CD14-positive monocyte (primary cell): ENCODE results near the gene ZZZ3. TPM values are rescaled to one million over a fixed set of nuclear protein-coding genes. Genes with fewer than 3 reads are reported as not detected.

ENCODE experiments used
- DNase-seq, 3 donors: peaks; one replicate each; pipeline ENCODE4 v3.0.0-alpha.2; 2011 to 2022
- H2AFZ ChIP-seq: 2 replicates; pipeline ENCODE4 v1.6.0; 2012; ENCODE audit warnings: mild to moderate bottlenecking, low read depth, low read length, inconsistent platforms; ENCODE audit not compliant: insufficient read depth, poor library complexity, severe bottlenecking
- H3K27ac ChIP-seq, 2 donors: 1 replicate in 1 of 2; 2 replicates in 1 of 2; pipeline ENCODE4 v1.5.1; 2012 to 2013; ENCODE audit warnings: low read length in 2 of 2, control low read depth in 1 of 2, inconsistent platforms in 1 of 2, low read depth in 1 of 2, mild to moderate bottlenecking in 1 of 2
- H3K27me3 ChIP-seq, 2 donors: one replicate each; pipeline versions ENCODE4 v1.6.0 to v1.6.1; 2011 to 2013; ENCODE audit warnings: low read length in 2 of 2; ENCODE audit not compliant: control insufficient read depth in 2 of 2, insufficient read depth in 2 of 2
- H3K36me3 ChIP-seq, 2 donors: replicated peaks in 1 of 2; 1 replicate in 1 of 2; 2 replicates in 1 of 2; pipeline versions ENCODE4 v1.5.1 to v1.6.1; 2012 to 2013; ENCODE audit warnings: low read length in 2 of 2, control low read depth in 1 of 2, inconsistent platforms in 1 of 2, mild to moderate bottlenecking in 1 of 2; ENCODE audit not compliant: insufficient read depth in 2 of 2, control insufficient read depth in 1 of 2
- H3K4me1 ChIP-seq, 2 donors: 1 replicate in 1 of 2; 2 replicates in 1 of 2; pipeline versions ENCODE4 v1.5.1 to v1.6.1; 2012 to 2013; ENCODE audit warnings: low read length in 2 of 2, control low read depth in 1 of 2, inconsistent platforms in 1 of 2, mild to moderate bottlenecking in 1 of 2, moderate library complexity in 1 of 2; ENCODE audit not compliant: insufficient read depth in 2 of 2, control insufficient read depth in 1 of 2
- H3K4me2 ChIP-seq: replicated peaks from 2 replicates; pipeline ENCODE3; 2012; ENCODE audit warnings: low read length, moderate library complexity, mild to moderate bottlenecking; ENCODE audit not compliant: poor library complexity, severe bottlenecking; ENCODE audit errors: extremely low read depth
- H3K4me3 ChIP-seq, 3 experiments: fragments of 200-600 bp in 1 of 3; sonication (generic) in 1 of 3; replicated peaks in 1 of 3; 1 replicate in 2 of 3; 2 replicates in 1 of 3; pipeline ENCODE4 v1.5.1; 2011 to 2013; ENCODE audit warnings: low read length in 3 of 3, mild to moderate bottlenecking in 3 of 3, control low read depth in 2 of 3, low read depth in 2 of 3, inconsistent platforms in 1 of 3, moderate library complexity in 1 of 3
- H3K79me2 ChIP-seq: 2 replicates; pipeline ENCODE4 v1.6.0; 2012; ENCODE audit warnings: mild to moderate bottlenecking, control low read depth, inconsistent platforms, low read length, moderate library complexity; ENCODE audit not compliant: insufficient read depth
- H3K9ac ChIP-seq: 2 replicates; pipeline ENCODE4 v1.6.0; 2017; ENCODE audit warnings: low read length, mild to moderate bottlenecking; ENCODE audit not compliant: insufficient read depth, poor library complexity, severe bottlenecking
- H3K9me3 ChIP-seq, 2 donors: replicated peaks in 1 of 2; 1 replicate in 1 of 2; 2 replicates in 1 of 2; pipeline versions ENCODE4 v1.5.1 to v1.6.1; 2012 to 2013; ENCODE audit warnings: low read length in 2 of 2, control low read depth in 1 of 2; ENCODE audit not compliant: control insufficient read depth in 1 of 2, insufficient read depth in 1 of 2
- H4K20me1 ChIP-seq: 2 replicates; pipeline ENCODE4 v1.6.0; 2012; ENCODE audit warnings: mild to moderate bottlenecking, low read length, control low read depth, moderate library complexity; ENCODE audit not compliant: insufficient read depth
- H3K27ac Mint-ChIP-seq, 7 donors: one replicate each; pipeline ENCODE4 v1.8.0; 2020; ENCODE audit warnings: mild to moderate bottlenecking in 7 of 7, mixed read lengths in 7 of 7, moderate library complexity in 6 of 7, inconsistent platforms in 2 of 7
- H3K27me3 Mint-ChIP-seq, 3 donors: one replicate each; pipeline ENCODE4 v1.8.0; 2021 to 2022; ENCODE audit warnings: low read depth in 3 of 3, mild to moderate bottlenecking in 3 of 3, mixed read lengths in 3 of 3, moderate library complexity in 3 of 3, inconsistent platforms in 1 of 3
- H3K36me3 Mint-ChIP-seq, 2 donors: one replicate each; pipeline ENCODE4 v1.8.0; 2020; ENCODE audit warnings: mixed read lengths in 2 of 2, inconsistent platforms in 1 of 2, mild to moderate bottlenecking in 1 of 2
- H3K4me1 Mint-ChIP-seq: one replicate; pipeline ENCODE4 v1.8.0; 2020; ENCODE audit warnings: mild to moderate bottlenecking, mixed read lengths
- H3K4me3 Mint-ChIP-seq, 2 donors: one replicate each; pipeline ENCODE4 v1.8.0; 2020; ENCODE audit warnings: mild to moderate bottlenecking in 2 of 2, mixed read lengths in 2 of 2, moderate library complexity in 1 of 2
- H3K9me3 Mint-ChIP-seq, 7 donors: one replicate each; pipeline ENCODE4 v1.8.0; 2020 to 2022; ENCODE audit warnings: mixed read lengths in 7 of 7, mild to moderate bottlenecking in 6 of 7, moderate library complexity in 6 of 7, inconsistent platforms in 2 of 7
- CTCF ChIP-seq: fragments of 200-600 bp; IDR thresholded peaks from one replicate; pipeline ENCODE4 v1.8.0; 2022; ENCODE audit warnings: antibody characterized with exemption, mild to moderate bottlenecking
- WGBS: methylation state at CpG from one replicate; pipeline ENCODE4 v1.1.5; 2013; ENCODE audit warnings: missing lambda C conversion rate; ENCODE audit not compliant: insufficient coverage; 5-methylcytosine and 5-hydroxymethylcytosine counted together
- intact Hi-C, 2 donors: fragments of 100-400 bp; cut with micrococcal nuclease; formaldehyde crosslinking; loops; one replicate each; pipeline versions ENCODE4 v1.15.0 to v1.15.1; 2023
- polyA plus RNA-seq, 3 donors: library from polyadenylated mRNA; depleted of rRNA in 1 of 3; unstranded in 2 of 3; stranded (reverse) in 1 of 3; fragments of 300-500 nt in 2 of 3; fragments of >200 nt in 1 of 3; fragmentation: Illumina TruSeq in 2 of 3; gene quantifications; 1 replicate in 2 of 3; 2 replicates in 1 of 3; pipeline ENCODE4 v1.2.3, GENCODE V29; 2012 to 2021

Gene ZZZ3
- polyA plus RNA-seq, 3 donors: 8.1 to 12.3 (median 10.0) TPM

GRCh38 chr1:77697441-77697840, 15.0 kb upstream of the ZZZ3 start:
- no peaks in the 10 kb centered on the region for H3K27me3 Mint-ChIP-seq
- no peaks in the 10 kb centered on the region for H3K4me1 ChIP-seq
- no peak overlapping the region for H3K4me3 ChIP-seq
- H3K27ac Mint-ChIP-seq: no peak overlapping the region
- no CpG with 5 or more reads among the region's 3 CpGs for WGBS
- no peaks in the 10 kb centered on the region for H3K79me2 ChIP-seq
- no peak overlapping the region for H3K27ac ChIP-seq
- no peaks in the 10 kb centered on the region for H3K9me3 ChIP-seq
- no peaks in the 10 kb centered on the region for H3K27me3 ChIP-seq
- H3K4me1 Mint-ChIP-seq: no peaks in the 10 kb centered on the region
- TF ChIP-seq CTCF: no peak
- H2AFZ ChIP-seq: no peak overlapping the region
- peaks cover 41 to 74% of the 10 kb centered on the region in 2 donors for H3K36me3 Mint-ChIP-seq
- H3K9ac ChIP-seq: no peak overlapping the region
- peaks cover 0 to 4% (median 2%) of the 10 kb centered on the region in 7 donors for H3K9me3 Mint-ChIP-seq
- intact Hi-C loops: no loop called here
- no peak overlapping the region for H3K4me3 Mint-ChIP-seq
- DNase-seq: no peak
- H3K36me3 ChIP-seq: peaks cover 22 to 67% of the 10 kb centered on the region in 2 donors
- H3K4me2 ChIP-seq: no peak overlapping the region
- no peaks in the 10 kb centered on the region for H4K20me1 ChIP-seq

DNA sequence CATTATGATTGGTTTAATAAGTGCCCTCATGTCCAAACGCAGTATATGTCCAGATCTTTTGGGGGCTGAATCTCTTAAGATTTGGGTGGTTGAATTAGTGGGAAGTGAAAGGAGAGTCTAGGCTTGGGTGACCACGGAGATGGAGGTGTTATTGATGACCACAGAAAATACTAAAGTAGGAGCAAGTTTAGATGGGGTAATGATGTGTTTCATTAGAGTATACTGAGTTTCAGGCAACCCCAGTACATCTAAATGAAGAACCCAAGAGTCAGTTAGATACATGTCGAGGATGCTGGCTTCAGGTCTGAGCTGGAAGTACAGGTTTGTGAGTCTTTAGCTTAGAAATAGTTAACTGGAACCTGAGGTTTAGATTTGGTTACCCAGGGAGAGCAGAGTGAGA, 6.5 kb upstream of the ZZZ3 start:
- H3K4me2 ChIP-seq: no peak overlapping the region
- H2AFZ ChIP-seq: no peak overlapping the region
- no peaks in the 10 kb centered on the region for H4K20me1 ChIP-seq
- no peak for DNase-seq
- H3K4me1 ChIP-seq: peaks cover 2 to 8% of the 10 kb centered on the region in 2 donors
- Mint-ChIP-seq H3K9me3 (peaks cover 0 to 7% (median 2%) of the 10 kb centered on the region in 7 donors), H3K36me3 (peaks cover 18 to 26% of the 10 kb centered on the region in 2 donors), H3K4me1 (peaks cover 15% of the 10 kb centered on the region), H3K27ac (peak overlapping the region in 1 of 7 donors; percentile 39), H3K4me3 (no peak overlapping the region), H3K27me3 (no peaks in the 10 kb centered on the region)
- intact Hi-C loops: loop anchor here in 1 of 2 donors (10.0 kb wide), 1 partner anchor 66 kb away; the partner anchor contains the start of gene USP33
- no peaks in the 10 kb centered on the region for H3K79me2 ChIP-seq
- peaks cover 3 to 20% of the 10 kb centered on the region in 2 donors for H3K36me3 ChIP-seq
- no peak overlapping the region for H3K27ac ChIP-seq
- H3K27me3 ChIP-seq: no peaks in the 10 kb centered on the region
- no peak for TF ChIP-seq CTCF
- H3K4me3 ChIP-seq: no peak overlapping the region
- no peaks in the 10 kb centered on the region for H3K9me3 ChIP-seq
- H3K9ac ChIP-seq: no peak overlapping the region
- 63% methylated on average over 2 of the region's 3 CpGs for WGBS
